HEK293 (cell line): ENCODE measurements around the gene SART3.

Source experiments
- GLI4 ChIP-seq: fragments of 450-650 bp; formaldehyde crosslinking; IDR thresholded peaks from 2 replicates; pipeline ENCODE4 v1.5.1; 2016; ENCODE audit warnings: missing biosample characterization, missing genetic modification characterization
- INSM2 ChIP-seq: fragments of 450-650 bp; formaldehyde crosslinking; IDR thresholded peaks from 2 replicates; pipeline ENCODE4 v1.5.1; 2016; ENCODE audit warnings: missing biosample characterization, missing genetic modification characterization
- KLF8 ChIP-seq: fragments of 450-650 bp; formaldehyde crosslinking; IDR thresholded peaks from 2 replicates; pipeline ENCODE4 v1.5.1; 2016; ENCODE audit warnings: missing biosample characterization, missing genetic modification characterization
- OSR2 ChIP-seq: fragments of 450-650 bp; formaldehyde crosslinking; IDR thresholded peaks from 2 replicates; pipeline ENCODE4 v1.5.1; 2016; ENCODE audit warnings: missing biosample characterization, missing genetic modification characterization
- SCRT1 ChIP-seq: fragments of 450-650 bp; formaldehyde crosslinking; IDR thresholded peaks from 2 replicates; pipeline ENCODE4 v1.5.1; 2016; ENCODE audit warnings: missing biosample characterization, missing genetic modification characterization, borderline replicate concordance
- SCRT2 ChIP-seq: fragments of 450-650 bp; formaldehyde crosslinking; IDR thresholded peaks from 2 replicates; pipeline ENCODE4 v1.5.1; 2016; ENCODE audit warnings: missing biosample characterization, missing genetic modification characterization
- SP7 ChIP-seq: fragments of 450-650 bp; formaldehyde crosslinking; IDR thresholded peaks from 2 replicates; pipeline ENCODE4 v1.5.1; 2016; ENCODE audit warnings: missing biosample characterization, missing genetic modification characterization
- WT1 ChIP-seq: fragments of 450-650 bp; formaldehyde crosslinking; IDR thresholded peaks from 2 replicates; pipeline ENCODE4 v1.5.1; 2016; ENCODE audit warnings: missing biosample characterization, missing genetic modification characterization
- ZBTB48 ChIP-seq: fragments of 450-650 bp; formaldehyde crosslinking; IDR thresholded peaks from 2 replicates; pipeline ENCODE4 v1.5.1; 2016; ENCODE audit warnings: missing biosample characterization, missing genetic modification characterization
- ZNF140 ChIP-seq: fragments of 450-650 bp; formaldehyde crosslinking; IDR thresholded peaks from 2 replicates; pipeline ENCODE4 v1.5.1; 2016; ENCODE audit warnings: missing biosample characterization, missing genetic modification characterization
- ZNF18 ChIP-seq: fragments of 450-650 bp; formaldehyde crosslinking; IDR thresholded peaks from 2 replicates; pipeline ENCODE4 v1.5.1; 2016; ENCODE audit warnings: missing biosample characterization, missing genetic modification characterization
- ZNF214 ChIP-seq: fragments of 450-650 bp; formaldehyde crosslinking; IDR thresholded peaks from 2 replicates; pipeline ENCODE4 v1.5.1; 2017; ENCODE audit warnings: missing biosample characterization, mild to moderate bottlenecking, missing genetic modification characterization, borderline replicate concordance
- ZNF239 ChIP-seq: fragments of 450-650 bp; formaldehyde crosslinking; IDR thresholded peaks from 2 replicates; pipeline ENCODE4 v1.5.1; 2016; ENCODE audit warnings: missing biosample characterization, missing genetic modification characterization
- ZNF292 ChIP-seq: fragments of 450-650 bp; formaldehyde crosslinking; IDR thresholded peaks from 2 replicates; pipeline ENCODE4 v1.5.1; 2016; ENCODE audit warnings: low read depth, missing biosample characterization, missing genetic modification characterization, borderline replicate concordance
- ZNF473 ChIP-seq: fragments of 450-650 bp; formaldehyde crosslinking; IDR thresholded peaks from 2 replicates; pipeline ENCODE4 v1.5.1; 2017; ENCODE audit warnings: missing biosample characterization, missing genetic modification characterization
- ZNF501 ChIP-seq: fragments of 450-650 bp; formaldehyde crosslinking; IDR thresholded peaks from 2 replicates; pipeline ENCODE4 v1.5.1; 2016; ENCODE audit warnings: missing biosample characterization, missing genetic modification characterization
- ZNF530 ChIP-seq: fragments of 450-650 bp; formaldehyde crosslinking; IDR thresholded peaks from 2 replicates; pipeline ENCODE4 v1.5.1; 2016; ENCODE audit warnings: low read depth, missing biosample characterization, missing genetic modification characterization
- ZNF560 ChIP-seq: fragments of 450-650 bp; formaldehyde crosslinking; IDR thresholded peaks from 2 replicates; pipeline ENCODE4 v1.5.1; 2017; ENCODE audit warnings: missing biosample characterization, missing genetic modification characterization, borderline replicate concordance
- ZNF624 ChIP-seq: fragments of 450-650 bp; formaldehyde crosslinking; IDR thresholded peaks from 2 replicates; pipeline ENCODE4 v1.5.1; 2017; ENCODE audit warnings: missing biosample characterization, missing genetic modification characterization
- ZNF664 ChIP-seq: fragments of 450-650 bp; formaldehyde crosslinking; IDR thresholded peaks from 2 replicates; pipeline ENCODE4 v1.5.1; 2016; ENCODE audit warnings: missing biosample characterization, missing genetic modification characterization
- ZNF776 ChIP-seq: fragments of 450-650 bp; formaldehyde crosslinking; IDR thresholded peaks from 2 replicates; pipeline ENCODE4 v1.5.0; 2017; ENCODE audit warnings: missing biosample characterization, missing genetic modification characterization, borderline replicate concordance
- ZNF777 ChIP-seq: fragments of 450-650 bp; formaldehyde crosslinking; IDR thresholded peaks from 2 replicates; pipeline ENCODE4 v1.5.1; 2017; ENCODE audit warnings: missing biosample characterization, missing genetic modification characterization, borderline replicate concordance
- ZSCAN23 ChIP-seq: fragments of 450-650 bp; formaldehyde crosslinking; IDR thresholded peaks from 2 replicates; pipeline ENCODE4 v1.5.1; 2016; ENCODE audit warnings: missing biosample characterization, missing genetic modification characterization
- TF ChIP-seq, protein P1 (sequence below): fragments of 450-650 bp; formaldehyde crosslinking; IDR thresholded peaks from 2 replicates; pipeline ENCODE4 v1.5.1; 2016; ENCODE audit warnings: missing biosample characterization, missing genetic modification characterization, low read depth
- TF ChIP-seq, protein P2 (sequence below): fragments of 450-650 bp; formaldehyde crosslinking; conservative IDR thresholded peaks from 2 replicates; pipeline ENCODE4 v1.5.1; 2016; ENCODE audit warnings: low read depth, missing biosample characterization, missing genetic modification characterization
- TF ChIP-seq, protein P3 (sequence below): fragments of 450-650 bp; formaldehyde crosslinking; IDR thresholded peaks from 2 replicates; pipeline ENCODE4 v1.5.1; 2016; ENCODE audit warnings: missing biosample characterization, missing genetic modification characterization
- TF ChIP-seq, protein P4 (sequence below): fragments of 450-650 bp; formaldehyde crosslinking; IDR thresholded peaks from 2 replicates; pipeline ENCODE4 v1.5.1; 2017; ENCODE audit warnings: missing biosample characterization, missing genetic modification characterization

Gene SART3

DNA sequence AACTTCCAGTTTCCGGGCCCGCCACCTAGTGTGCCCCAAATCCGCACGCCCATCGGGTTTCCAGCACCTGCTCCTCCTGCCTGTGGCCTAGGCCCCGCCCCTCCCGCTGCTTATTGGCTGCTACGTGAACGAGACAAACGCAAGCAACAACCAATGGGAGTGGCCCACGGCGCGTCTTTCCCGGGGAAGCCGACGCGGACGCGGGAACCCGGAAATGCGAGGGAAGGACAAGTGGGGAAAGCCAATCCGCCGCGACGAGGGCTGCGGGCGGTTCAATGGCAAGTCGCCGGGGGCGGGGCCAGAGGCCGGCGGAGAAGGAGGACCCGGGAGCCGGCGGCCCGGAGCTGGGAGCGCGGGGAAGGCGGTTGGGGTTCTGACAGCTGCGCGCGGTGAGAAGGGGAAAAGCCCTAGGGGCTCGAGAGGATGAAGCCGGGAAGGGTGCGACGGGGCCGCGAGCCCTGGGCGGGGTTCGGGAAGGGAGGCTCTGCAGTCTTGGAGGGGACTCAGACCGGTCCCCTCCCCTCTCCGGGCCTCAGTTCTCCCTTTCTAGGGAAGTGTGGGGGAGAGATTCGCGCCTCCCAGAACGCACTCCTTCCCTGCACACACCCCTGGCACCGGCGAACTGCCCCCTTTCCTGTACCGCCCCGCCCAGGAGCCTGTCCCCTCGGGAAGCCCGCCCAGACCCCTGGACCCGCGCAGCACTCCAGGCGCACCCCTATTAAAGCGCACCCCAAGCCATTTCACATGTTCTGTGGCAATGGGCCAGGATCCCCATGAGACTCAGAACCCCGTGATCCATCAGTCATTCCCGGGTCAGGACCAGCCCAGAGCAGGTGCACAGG, 45.8 kb downstream of the SART3 start, which contains the start of gene FICD (continued):
- TF ChIP-seq ZNF18 (tag by site-specific recombination): no peak
- TF ChIP-seq ZNF530 (tag by site-specific recombination): no peak
- peak; percentile 48; the same call in 1 of the 2 replicates for TF ChIP-seq SP7 (tag by site-specific recombination)
- TF ChIP-seq, protein P1, sequence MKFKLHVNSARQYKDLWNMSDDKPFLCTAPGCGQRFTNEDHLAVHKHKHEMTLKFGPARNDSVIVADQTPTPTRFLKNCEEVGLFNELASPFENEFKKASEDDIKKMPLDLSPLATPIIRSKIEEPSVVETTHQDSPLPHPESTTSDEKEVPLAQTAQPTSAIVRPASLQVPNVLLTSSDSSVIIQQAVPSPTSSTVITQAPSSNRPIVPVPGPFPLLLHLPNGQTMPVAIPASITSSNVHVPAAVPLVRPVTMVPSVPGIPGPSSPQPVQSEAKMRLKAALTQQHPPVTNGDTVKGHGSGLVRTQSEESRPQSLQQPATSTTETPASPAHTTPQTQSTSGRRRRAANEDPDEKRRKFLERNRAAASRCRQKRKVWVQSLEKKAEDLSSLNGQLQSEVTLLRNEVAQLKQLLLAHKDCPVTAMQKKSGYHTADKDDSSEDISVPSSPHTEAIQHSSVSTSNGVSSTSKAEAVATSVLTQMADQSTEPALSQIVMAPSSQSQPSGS (tag by site-specific recombination): no peak
- TF ChIP-seq ZNF624 (tag by site-specific recombination): no peak
- peak; percentile 62; the same call in 1 of the 2 replicates for TF ChIP-seq KLF8 (tag by site-specific recombination)
- peak; percentile 67 for TF ChIP-seq ZBTB48 (tag by site-specific recombination)
- peak; percentile 79 for TF ChIP-seq ZNF501 (tag by site-specific recombination)
- TF ChIP-seq ZNF140 (tag by site-specific recombination): no peak
- no peak for TF ChIP-seq ZNF292 (tag by site-specific recombination)
- TF ChIP-seq GLI4: no peak
- TF ChIP-seq, protein P2, sequence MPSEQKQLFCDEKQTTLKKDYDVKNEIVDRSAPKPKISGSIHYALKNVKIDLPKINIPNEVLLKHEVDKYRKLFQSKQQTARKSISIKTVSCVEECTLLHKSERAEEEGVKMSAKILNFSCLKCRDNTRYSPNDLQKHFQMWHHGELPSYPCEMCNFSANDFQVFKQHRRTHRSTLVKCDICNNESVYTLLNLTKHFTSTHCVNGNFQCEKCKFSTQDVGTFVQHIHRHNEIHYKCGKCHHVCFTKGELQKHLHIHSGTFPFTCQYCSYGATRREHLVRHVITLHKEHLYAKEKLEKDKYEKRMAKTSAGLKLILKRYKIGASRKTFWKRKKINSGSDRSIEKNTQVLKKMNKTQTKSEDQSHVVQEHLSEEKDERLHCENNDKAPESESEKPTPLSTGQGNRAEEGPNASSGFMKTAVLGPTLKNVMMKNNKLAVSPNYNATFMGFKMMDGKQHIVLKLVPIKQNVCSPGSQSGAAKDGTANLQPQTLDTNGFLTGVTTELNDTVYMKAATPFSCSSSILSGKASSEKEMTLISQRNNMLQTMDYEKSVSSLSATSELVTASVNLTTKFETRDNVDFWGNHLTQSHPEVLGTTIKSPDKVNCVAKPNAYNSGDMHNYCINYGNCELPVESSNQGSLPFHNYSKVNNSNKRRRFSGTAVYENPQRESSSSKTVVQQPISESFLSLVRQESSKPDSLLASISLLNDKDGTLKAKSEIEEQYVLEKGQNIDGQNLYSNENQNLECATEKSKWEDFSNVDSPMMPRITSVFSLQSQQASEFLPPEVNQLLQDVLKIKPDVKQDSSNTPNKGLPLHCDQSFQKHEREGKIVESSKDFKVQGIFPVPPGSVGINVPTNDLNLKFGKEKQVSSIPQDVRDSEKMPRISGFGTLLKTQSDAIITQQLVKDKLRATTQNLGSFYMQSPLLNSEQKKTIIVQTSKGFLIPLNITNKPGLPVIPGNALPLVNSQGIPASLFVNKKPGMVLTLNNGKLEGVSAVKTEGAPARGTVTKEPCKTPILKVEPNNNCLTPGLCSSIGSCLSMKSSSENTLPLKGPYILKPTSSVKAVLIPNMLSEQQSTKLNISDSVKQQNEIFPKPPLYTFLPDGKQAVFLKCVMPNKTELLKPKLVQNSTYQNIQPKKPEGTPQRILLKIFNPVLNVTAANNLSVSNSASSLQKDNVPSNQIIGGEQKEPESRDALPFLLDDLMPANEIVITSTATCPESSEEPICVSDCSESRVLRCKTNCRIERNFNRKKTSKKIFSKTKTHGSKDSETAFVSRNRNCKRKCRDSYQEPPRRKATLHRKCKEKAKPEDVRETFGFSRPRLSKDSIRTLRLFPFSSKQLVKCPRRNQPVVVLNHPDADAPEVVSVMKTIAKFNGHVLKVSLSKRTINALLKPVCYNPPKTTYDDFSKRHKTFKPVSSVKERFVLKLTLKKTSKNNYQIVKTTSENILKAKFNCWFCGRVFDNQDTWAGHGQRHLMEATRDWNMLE (tag by site-specific recombination): no peak
- no peak; the same call in 1 of the 2 replicates for TF ChIP-seq OSR2 (tag by site-specific recombination)
- TF ChIP-seq INSM2 (tag by site-specific recombination): no peak
- TF ChIP-seq SCRT2 (tag by site-specific recombination): no peak
- no peak for TF ChIP-seq SCRT1 (tag by site-specific recombination)
- TF ChIP-seq ZNF560: no peak
- no peak for TF ChIP-seq ZNF777
- TF ChIP-seq, protein P3, sequence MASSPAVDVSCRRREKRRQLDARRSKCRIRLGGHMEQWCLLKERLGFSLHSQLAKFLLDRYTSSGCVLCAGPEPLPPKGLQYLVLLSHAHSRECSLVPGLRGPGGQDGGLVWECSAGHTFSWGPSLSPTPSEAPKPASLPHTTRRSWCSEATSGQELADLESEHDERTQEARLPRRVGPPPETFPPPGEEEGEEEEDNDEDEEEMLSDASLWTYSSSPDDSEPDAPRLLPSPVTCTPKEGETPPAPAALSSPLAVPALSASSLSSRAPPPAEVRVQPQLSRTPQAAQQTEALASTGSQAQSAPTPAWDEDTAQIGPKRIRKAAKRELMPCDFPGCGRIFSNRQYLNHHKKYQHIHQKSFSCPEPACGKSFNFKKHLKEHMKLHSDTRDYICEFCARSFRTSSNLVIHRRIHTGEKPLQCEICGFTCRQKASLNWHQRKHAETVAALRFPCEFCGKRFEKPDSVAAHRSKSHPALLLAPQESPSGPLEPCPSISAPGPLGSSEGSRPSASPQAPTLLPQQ (tag by site-specific recombination): peak; percentile 39; the same call in 1 of the 2 replicates
- TF ChIP-seq ZNF239: no peak
- TF ChIP-seq WT1 (tag by site-specific recombination): peak; percentile 60
- no peak for TF ChIP-seq ZNF473 (tag by site-specific recombination)
- no peak for TF ChIP-seq ZSCAN23 (tag by site-specific recombination)
- no peak for TF ChIP-seq ZNF776 (tag by site-specific recombination)
- TF ChIP-seq ZNF664: no peak
- TF ChIP-seq, protein P4, sequence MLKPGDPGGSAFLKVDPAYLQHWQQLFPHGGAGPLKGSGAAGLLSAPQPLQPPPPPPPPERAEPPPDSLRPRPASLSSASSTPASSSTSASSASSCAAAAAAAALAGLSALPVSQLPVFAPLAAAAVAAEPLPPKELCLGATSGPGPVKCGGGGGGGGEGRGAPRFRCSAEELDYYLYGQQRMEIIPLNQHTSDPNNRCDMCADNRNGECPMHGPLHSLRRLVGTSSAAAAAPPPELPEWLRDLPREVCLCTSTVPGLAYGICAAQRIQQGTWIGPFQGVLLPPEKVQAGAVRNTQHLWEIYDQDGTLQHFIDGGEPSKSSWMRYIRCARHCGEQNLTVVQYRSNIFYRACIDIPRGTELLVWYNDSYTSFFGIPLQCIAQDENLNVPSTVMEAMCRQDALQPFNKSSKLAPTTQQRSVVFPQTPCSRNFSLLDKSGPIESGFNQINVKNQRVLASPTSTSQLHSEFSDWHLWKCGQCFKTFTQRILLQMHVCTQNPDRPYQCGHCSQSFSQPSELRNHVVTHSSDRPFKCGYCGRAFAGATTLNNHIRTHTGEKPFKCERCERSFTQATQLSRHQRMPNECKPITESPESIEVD: no peak
- TF ChIP-seq ZNF214 (tag by site-specific recombination): no peak
